SHP77 treated with DMSO at 0.1 percent for 48 hours (cell line): ENCODE data around the gene NHP2.

Experiments used
- DNase-seq: peaks from one replicate; lab custom pipeline; 2025; lab: John Stamatoyannopoulos, UW

NHP2 gene

GRCh38 chr5:178174456-178174855, 20.8 kb upstream of the NHP2 start:
- no peak for DNase-seq

GRCh38 chr5:178170455-178170854, 16.8 kb upstream of the NHP2 start:
- no peak for DNase-seq

- no peak for DNase-seq
Observed at GRCh38 chr5:178165581-178165980, 11.9 kb upstream of the NHP2 start.

- DNase-seq, result peak; percentile 77
Observed at GRCh38 chr5:178163772-178164735, 10.4 kb upstream of the NHP2 start.

GRCh38 chr5:178162481-178162880, 8.8 kb upstream of the NHP2 start:
- DNase-seq, result no peak

- no peak for DNase-seq
Observed at GRCh38 chr5:178160176-178160575, 6.5 kb upstream of the NHP2 start.

GRCh38 chr5:178155065-178155464, 1.4 kb upstream of the NHP2 start:
- no peak for DNase-seq

GRCh38 chr5:178152491-178153444, 917 bp downstream of the NHP2 start:
- no peak for DNase-seq

- no peak for DNase-seq
Observed at GRCh38 chr5:178150977-178151734, 2.5 kb downstream of the NHP2 start.

- DNase-seq, result no peak
Observed at GRCh38 chr5:178149199-178149932, 4.3 kb downstream of the NHP2 start.

- DNase-seq, result no peak
Observed at GRCh38 chr5:178147406-178147805, 6.3 kb downstream of the NHP2 start.

- peak; percentile 34 for DNase-seq
Observed at GRCh38 chr5:178145965-178146820, 7.5 kb downstream of the NHP2 start.

- DNase-seq, result no peak
Observed at GRCh38 chr5:178143901-178144300, 9.8 kb downstream of the NHP2 start.

- DNase-seq, result no peak
Observed at GRCh38 chr5:178143246-178143645, 10.4 kb downstream of the NHP2 start.

- no peak for DNase-seq
Observed at GRCh38 chr5:178142642-178143041, 11.0 kb downstream of the NHP2 start.

- DNase-seq, result no peak
Observed at GRCh38 chr5:178141550-178141949, 12.1 kb downstream of the NHP2 start.

GRCh38 chr5:178137991-178138390, 15.7 kb downstream of the NHP2 start:
- DNase-seq, result no peak

- no peak for DNase-seq
Observed at GRCh38 chr5:178136990-178137389, 16.7 kb downstream of the NHP2 start.

GRCh38 chr5:178131446-178131996, 22.2 kb downstream of the NHP2 start:
- DNase-seq, result no peak
